GM18519 (cell line): ENCODE measurements around the gene RAB11FIP3.
"Not testable (repeated sequence)": the region's sequence is repeated elsewhere in the genome, so short reads cannot be mapped to it uniquely, and the experiment has no call there.

Experiments
- ATAC-seq: cut with Tn5 transposase; IDR thresholded peaks from one replicate; pipeline ENCODE4 v1.9.1; 2021; ENCODE audit warnings: mild to moderate bottlenecking, moderate library complexity; ENCODE audit not compliant: unreplicated experiment, low FRiP score

RAB11FIP3 gene

GRCh38 chr16:425082-425718 lies at the start of gene RAB11FIP3:
TSS of gene RAB11FIP3 (plus strand) at chr16:425649. CDS start at chr16:426007, 358 bp downstream.
- peak; percentile 44 for ATAC-seq

GRCh38 chr16:375927-376816 lies 49.3 kb upstream of the RAB11FIP3 start:
- no peak for ATAC-seq

GRCh38 chr16:376817-377418 lies 48.5 kb upstream of the RAB11FIP3 start:
- no peak for ATAC-seq

GRCh38 chr16:377419-377951 lies 48.0 kb upstream of the RAB11FIP3 start:
- no peak for ATAC-seq

- not testable (repeated sequence) for ATAC-seq
Observed at GRCh38 chr16:378113-378820, 47.2 kb upstream of the RAB11FIP3 start.

- no peak for ATAC-seq
Observed at GRCh38 chr16:378821-379182, 46.6 kb upstream of the RAB11FIP3 start.

- no peak for ATAC-seq
Observed at GRCh38 chr16:379183-379960, 46.1 kb upstream of the RAB11FIP3 start.

- no peak for ATAC-seq
Observed at GRCh38 chr16:379961-380761, 45.3 kb upstream of the RAB11FIP3 start.

- no peak for ATAC-seq
Observed at GRCh38 chr16:380762-381011, 44.8 kb upstream of the RAB11FIP3 start.

- peak; percentile 7 for ATAC-seq
Observed at GRCh38 chr16:381012-381788, 44.2 kb upstream of the RAB11FIP3 start.

- peak; percentile 31 for ATAC-seq
Observed at GRCh38 chr16:381789-382717, 43.4 kb upstream of the RAB11FIP3 start, which contains the start of gene PGAP6. TSS of gene PGAP6 (minus strand) at chr16:381978. CDS start at chr16:381821, 157 bp downstream.

- ATAC-seq, result no peak
Observed at GRCh38 chr16:383326-384051, 42.0 kb upstream of the RAB11FIP3 start.

- no peak for ATAC-seq
Observed at GRCh38 chr16:386641-387156, 38.8 kb upstream of the RAB11FIP3 start.

- ATAC-seq, result not testable (repeated sequence)
Observed at GRCh38 chr16:387761-388666, 37.4 kb upstream of the RAB11FIP3 start.

GRCh38 chr16:389352-389751 lies 36.1 kb upstream of the RAB11FIP3 start:
- no peak for ATAC-seq
